RWPE2 (cell line): ENCODE results near the gene SHD.
"Not testable (repeated sequence)": the region's sequence is repeated elsewhere in the genome, so short reads cannot be mapped to it uniquely, and the experiment has no call there.

Experiments
- ATAC-seq: fragments of 200-7000 bp; cut with Tn5 transposase; 3 replicates; pipeline ENCODE4 v1.9.1; 2021; ENCODE audit warnings: low read depth
- DNase-seq: peaks from one replicate; pipeline ENCODE4 v3.0.0-alpha.2; 2020; ENCODE audit warnings: low spot score
- H3K27ac ChIP-seq: fragments of 450-650 bp; 2 replicates; pipeline ENCODE4 v1.5.1; 2017; ENCODE audit warnings: mild to moderate bottlenecking; ENCODE audit not compliant: poor library complexity, severe bottlenecking
- H3K27me3 ChIP-seq: fragments of 250-450 bp; sonication (Bioruptor Pico); 2 replicates; pipeline ENCODE4 v1.5.1; 2021; ENCODE audit warnings: mild to moderate bottlenecking, moderate library complexity; ENCODE audit not compliant: insufficient read depth, poor library complexity, severe bottlenecking
- H3K36me3 ChIP-seq: fragments of 250-450 bp; sonication (Bioruptor Pico); 2 replicates; pipeline ENCODE4 v1.5.1; 2020; ENCODE audit warnings: low read depth, mild to moderate bottlenecking, moderate library complexity
- H3K4me1 ChIP-seq: fragments of 250-450 bp; sonication (Bioruptor Pico); 2 replicates; pipeline ENCODE4 v1.5.1; 2021; ENCODE audit warnings: mild to moderate bottlenecking, moderate library complexity; ENCODE audit not compliant: insufficient read depth, poor library complexity, severe bottlenecking
- H3K4me3 ChIP-seq: fragments of 250-450 bp; sonication (Bioruptor Pico); 2 replicates; pipeline ENCODE4 v1.5.1; 2021; ENCODE audit warnings: mild to moderate bottlenecking, moderate library complexity; ENCODE audit not compliant: severe bottlenecking
- H3K9me3 ChIP-seq: fragments of 250-450 bp; sonication (Bioruptor Pico); 2 replicates; pipeline ENCODE4 v1.5.1; 2021; ENCODE audit warnings: mild to moderate bottlenecking, moderate library complexity; ENCODE audit not compliant: severe bottlenecking
- TF ChIP-seq, protein P1 (sequence below): fragments of 450-650 bp; IDR thresholded peaks from one replicate; pipeline ENCODE4 v1.5.1; 2017; ENCODE audit warnings: mild to moderate bottlenecking, moderate library complexity; ENCODE audit not compliant: poor library complexity, severe bottlenecking

The SHD gene

DNA sequence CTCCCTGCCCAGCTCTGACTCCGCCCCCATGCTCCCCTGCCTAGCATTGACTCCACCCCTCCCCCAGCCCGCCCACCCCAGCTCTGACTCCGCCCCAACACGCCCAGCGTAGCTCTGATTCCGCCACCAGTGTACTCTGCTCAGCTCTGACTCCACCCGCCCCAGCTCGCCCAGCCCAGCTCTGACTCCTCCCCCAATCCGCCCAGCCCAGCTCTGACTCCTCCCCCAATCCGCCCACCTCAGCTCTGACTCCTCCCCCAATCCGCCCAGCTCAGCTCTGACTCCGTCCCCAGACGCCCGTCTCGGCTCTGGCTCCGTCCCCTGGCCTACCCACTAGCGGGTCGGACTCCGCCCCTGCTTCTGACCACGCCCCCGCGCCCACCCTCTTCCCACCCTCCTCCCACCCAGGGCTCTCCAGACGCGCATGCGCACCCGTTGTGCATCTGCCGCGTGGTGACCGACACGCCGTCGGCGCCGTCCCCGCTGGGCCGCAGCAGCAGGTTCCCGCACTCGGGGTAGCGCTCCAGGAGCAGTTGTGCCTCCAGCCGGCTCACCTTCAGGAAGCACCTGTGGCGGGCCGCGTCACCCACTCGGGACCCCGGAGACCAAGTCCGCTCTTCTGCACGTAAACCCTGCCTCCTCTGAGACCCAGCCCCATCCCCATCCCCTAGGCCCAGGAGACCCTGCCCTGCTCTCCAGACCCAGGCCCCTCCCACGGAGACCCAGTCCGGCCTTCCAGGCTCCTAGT is 49.4 kb downstream of the SHD start:
- H3K4me1 ChIP-seq = no peaks in the 10 kb centered on the region
- no peaks in the 10 kb centered on the region for H3K9me3 ChIP-seq
- no peaks in the 10 kb centered on the region for H3K27me3 ChIP-seq
- DNase-seq = no peak
- H3K4me3 ChIP-seq = no peak overlapping the region
- TF ChIP-seq, protein P1, sequence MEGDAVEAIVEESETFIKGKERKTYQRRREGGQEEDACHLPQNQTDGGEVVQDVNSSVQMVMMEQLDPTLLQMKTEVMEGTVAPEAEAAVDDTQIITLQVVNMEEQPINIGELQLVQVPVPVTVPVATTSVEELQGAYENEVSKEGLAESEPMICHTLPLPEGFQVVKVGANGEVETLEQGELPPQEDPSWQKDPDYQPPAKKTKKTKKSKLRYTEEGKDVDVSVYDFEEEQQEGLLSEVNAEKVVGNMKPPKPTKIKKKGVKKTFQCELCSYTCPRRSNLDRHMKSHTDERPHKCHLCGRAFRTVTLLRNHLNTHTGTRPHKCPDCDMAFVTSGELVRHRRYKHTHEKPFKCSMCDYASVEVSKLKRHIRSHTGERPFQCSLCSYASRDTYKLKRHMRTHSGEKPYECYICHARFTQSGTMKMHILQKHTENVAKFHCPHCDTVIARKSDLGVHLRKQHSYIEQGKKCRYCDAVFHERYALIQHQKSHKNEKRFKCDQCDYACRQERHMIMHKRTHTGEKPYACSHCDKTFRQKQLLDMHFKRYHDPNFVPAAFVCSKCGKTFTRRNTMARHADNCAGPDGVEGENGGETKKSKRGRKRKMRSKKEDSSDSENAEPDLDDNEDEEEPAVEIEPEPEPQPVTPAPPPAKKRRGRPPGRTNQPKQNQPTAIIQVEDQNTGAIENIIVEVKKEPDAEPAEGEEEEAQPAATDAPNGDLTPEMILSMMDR = no peak
- H3K27ac ChIP-seq = no peak overlapping the region
- peak; percentile 42; the same call in 2 of the 3 replicates for ATAC-seq
- H3K36me3 ChIP-seq = 0 out of 2 replicates have a peak, but pooled peaks cover 3% of the 10 kb centered on the region

DNA sequence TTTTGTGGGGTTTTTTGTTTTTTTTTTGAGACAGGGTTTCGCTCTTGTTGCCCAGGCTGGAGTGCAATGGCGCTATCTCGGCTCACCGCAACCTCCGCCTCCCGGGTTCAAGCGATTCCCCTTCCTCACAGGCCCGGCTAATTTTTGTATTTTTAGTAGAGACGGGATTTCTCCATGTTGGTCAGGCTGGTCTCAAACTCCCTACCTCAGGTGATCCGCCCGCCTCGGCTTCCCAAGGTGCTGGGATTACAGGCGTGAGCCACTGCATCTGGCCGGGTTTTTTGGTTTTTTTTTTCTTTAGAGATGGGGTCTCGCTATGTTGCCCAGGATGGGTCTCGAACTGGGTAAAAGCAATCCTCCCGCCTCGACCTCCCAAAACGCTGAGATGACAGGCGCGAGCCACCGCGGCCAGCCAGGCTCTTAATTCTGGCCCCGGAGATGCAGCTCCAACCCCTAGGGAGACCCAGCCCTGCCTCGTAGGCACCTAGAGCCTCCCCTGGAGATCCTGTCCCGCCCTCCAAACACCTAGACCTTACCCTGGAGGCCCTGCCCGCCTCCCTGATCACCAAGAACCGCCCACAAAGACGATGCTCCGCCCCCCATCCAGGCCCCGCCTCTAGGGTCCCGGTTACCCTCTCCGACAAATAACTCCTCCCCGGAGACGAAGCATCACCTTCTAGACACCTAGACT is 50.1 kb downstream of the SHD start:
- DNase-seq, H3K4me3 ChIP-seq, H3K4me1 ChIP-seq, H3K27me3 ChIP-seq, ATAC-seq, H3K9me3 ChIP-seq, H3K27ac ChIP-seq, H3K36me3 ChIP-seq: not testable (repeated sequence)

DNA sequence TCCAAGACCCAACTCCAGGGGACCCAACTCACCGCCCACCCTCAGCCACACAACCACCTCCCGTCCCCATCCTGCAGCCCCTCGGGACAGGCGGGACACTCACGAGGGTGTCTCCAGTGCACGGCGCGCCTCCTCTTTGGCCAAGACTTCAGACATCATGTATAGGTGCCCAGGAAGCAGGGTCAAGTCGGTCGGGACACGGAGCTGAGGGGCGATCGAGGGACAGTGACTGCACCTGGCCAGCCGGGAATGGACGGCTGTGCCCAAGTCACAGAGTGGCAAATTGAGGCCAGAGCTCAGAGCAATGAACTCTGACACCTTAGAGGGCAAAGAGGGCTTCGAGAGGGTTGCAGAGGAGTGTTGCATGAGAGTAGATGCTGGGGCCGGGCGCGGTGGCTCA is 50.8 kb downstream of the SHD start:
- TF ChIP-seq, protein P1 = no peak
- Histone ChIP-seq H3K27ac (no peak overlapping the region), H3K4me3 (no peak overlapping the region), H3K36me3 (peaks cover 3% of the 10 kb centered on the region; the same call in 1 of the 2 replicates), H3K4me1 (no peaks in the 10 kb centered on the region), H3K27me3 (no peaks in the 10 kb centered on the region), H3K9me3 (no peaks in the 10 kb centered on the region)
- ATAC-seq = no peak
- DNase-seq = no peak

DNA sequence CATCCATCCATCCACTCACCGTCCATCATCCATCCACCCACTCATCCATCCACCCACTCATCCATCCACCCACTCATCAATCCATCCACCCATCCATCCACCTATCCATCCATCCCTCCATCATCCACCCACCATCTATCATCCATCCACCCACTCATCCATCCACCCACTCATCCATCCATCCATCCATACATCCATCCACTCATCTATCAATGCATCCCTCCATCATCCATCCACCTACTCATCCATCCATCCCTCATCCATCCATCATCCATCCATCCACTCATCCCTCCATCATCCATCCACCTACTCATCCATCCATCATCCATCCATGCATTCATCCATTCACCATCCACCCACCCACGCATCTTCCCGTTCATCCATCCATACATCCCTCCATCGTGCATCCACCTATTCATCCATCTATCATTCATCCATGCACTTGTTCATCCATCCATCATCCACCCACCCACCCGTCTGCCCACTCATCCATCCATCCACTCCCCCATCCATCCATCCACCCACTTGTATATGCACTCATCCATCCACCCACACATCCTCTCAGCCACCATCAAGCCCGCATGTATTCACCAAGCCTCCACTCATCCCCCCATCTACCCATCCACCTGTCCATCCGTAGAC is 56.0 kb downstream of the SHD start:
- no peak for DNase-seq
- Histone ChIP-seq H3K27ac (no peak overlapping the region), H3K27me3 (no peaks in the 10 kb centered on the region), H3K36me3 (peaks cover under 1% of the 10 kb centered on the region; the same call in 1 of the 2 replicates), H3K4me3 (no peak overlapping the region), H3K9me3 (no peaks in the 10 kb centered on the region), H3K4me1 (no peaks in the 10 kb centered on the region)
- TF ChIP-seq, protein P1 = no peak
- ATAC-seq = no peak

DNA sequence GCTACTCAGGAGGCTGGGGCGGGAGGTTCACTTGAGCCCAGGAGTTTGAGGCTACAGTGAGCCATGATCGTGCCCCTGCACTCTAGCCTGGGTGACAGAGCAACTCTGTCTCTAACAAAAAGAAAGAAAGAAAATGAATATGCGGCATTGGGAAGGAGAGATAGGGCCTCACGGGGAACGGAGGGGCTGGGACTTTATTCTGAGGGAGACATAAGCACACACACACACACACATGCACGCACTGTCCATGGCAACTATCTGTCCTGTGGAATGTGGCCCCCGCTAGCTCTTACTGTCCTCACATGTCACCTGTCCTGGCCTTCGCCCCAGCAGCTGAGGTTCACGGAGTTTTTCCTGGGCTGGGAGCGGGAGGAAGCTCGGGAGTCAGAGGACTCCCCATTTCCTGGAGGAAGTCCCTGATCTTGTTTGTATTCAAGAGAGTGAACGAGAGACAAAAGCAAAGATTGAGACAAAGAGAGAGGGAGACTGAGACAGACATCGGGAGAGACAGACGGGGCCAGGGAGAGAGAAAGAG is 58.9 kb downstream of the SHD start:
- H3K4me1 ChIP-seq = no peaks in the 10 kb centered on the region
- no peaks in the 10 kb centered on the region for H3K27me3 ChIP-seq
- H3K36me3 ChIP-seq = no peaks in the 10 kb centered on the region; the same call in 1 of the 2 replicates
- peak overlapping the region; percentile 43 for H3K4me3 ChIP-seq
- DNase-seq (no peak), ATAC-seq (no peak)
- TF ChIP-seq, protein P1 = no peak
- H3K27ac ChIP-seq = peak overlapping the region; percentile 48
- H3K9me3 ChIP-seq = no peaks in the 10 kb centered on the region
